Measurements from ENCODE around the gene CCDC182.

CCDC182 gene

GRCh38 chr17:57726213-57726790 lies 18.8 kb downstream of the CCDC182 start:
- DNase-seq = no peak

- DNase-seq = no peak
These were observed 20.4 kb downstream of the CCDC182 start for GRCh38 chr17:57724729-57725125.

- no peak for DNase-seq
These were observed 20.9 kb downstream of the CCDC182 start for GRCh38 chr17:57724026-57724728.

- DNase-seq = no peak
These were observed 21.6 kb downstream of the CCDC182 start for GRCh38 chr17:57723427-57724025.

- DNase-seq = no peak
These were observed 22.4 kb downstream of the CCDC182 start for GRCh38 chr17:57722704-57723043.

- no peak for DNase-seq
These were observed 23.0 kb downstream of the CCDC182 start for GRCh38 chr17:57721967-57722703.

GRCh38 chr17:57720386-57721035 lies 24.6 kb downstream of the CCDC182 start:
- DNase-seq = no peak

GRCh38 chr17:57718878-57719277 lies 26.2 kb downstream of the CCDC182 start:
- no peak for DNase-seq

GRCh38 chr17:57715981-57716380 lies 29.1 kb downstream of the CCDC182 start:
- no peak for DNase-seq

GRCh38 chr17:57714665-57715180 lies 30.4 kb downstream of the CCDC182 start:
- no peak for DNase-seq

GRCh38 chr17:57713140-57713539 lies 32.0 kb downstream of the CCDC182 start:
- DNase-seq = no peak

GRCh38 chr17:57708410-57708809 lies 36.7 kb downstream of the CCDC182 start:
- no peak for DNase-seq

GRCh38 chr17:57707892-57708291 lies 37.2 kb downstream of the CCDC182 start:
- no peak for DNase-seq

- no peak for DNase-seq
These were observed 38.3 kb downstream of the CCDC182 start for GRCh38 chr17:57706761-57707160.

- DNase-seq = no peak
These were observed 39.0 kb downstream of the CCDC182 start for GRCh38 chr17:57705921-57706695.

- no peak for DNase-seq
These were observed 40.7 kb downstream of the CCDC182 start for GRCh38 chr17:57704448-57704847.

- DNase-seq = no peak
These were observed 41.8 kb downstream of the CCDC182 start for GRCh38 chr17:57703273-57703672.

GRCh38 chr17:57701124-57701523 lies 44.0 kb downstream of the CCDC182 start:
- no peak for DNase-seq

GRCh38 chr17:57699751-57700219 lies 45.3 kb downstream of the CCDC182 start:
- no peak for DNase-seq

GRCh38 chr17:57697891-57698711 lies 47.0 kb downstream of the CCDC182 start:
- DNase-seq = no peak

- DNase-seq = no peak
These were observed 47.9 kb downstream of the CCDC182 start for GRCh38 chr17:57697197-57697596.
